GM12878 (cell line): ENCODE results near the gene SELENOH. TPM values are rescaled to one million over a fixed set of nuclear protein-coding genes. Genes with fewer than 3 reads are reported as not detected.

Experiments used
- ASH2L ChIP-seq: fragments of 300-600, 200-600 bp; sonication (generic); IDR thresholded peaks from 2 replicates; pipeline ENCODE4 v1.6.1; 2017; ENCODE audit warnings: low read depth, mild to moderate bottlenecking, borderline replicate concordance
- BACH1 ChIP-seq: fragments of 450-650 bp; IDR thresholded peaks from 2 replicates; pipeline ENCODE4 v1.6.1; 2017; ENCODE audit warnings: mild to moderate bottlenecking, borderline replicate concordance
- FOS ChIP-seq: IDR thresholded peaks from 3 replicates; pipeline ENCODE4 v1.6.1; 2011; ENCODE audit warnings: borderline replicate concordance; ENCODE audit not compliant: insufficient read length; ENCODE audit errors: extremely low read depth
- FOXK2 ChIP-seq: fragments of 450-650 bp; IDR thresholded peaks from 2 replicates; pipeline ENCODE4 v1.6.1; 2017; ENCODE audit warnings: mild to moderate bottlenecking, moderate library complexity
- HCFC1 ChIP-seq: fragments of 150-350 bp; IDR thresholded peaks from 2 replicates; pipeline ENCODE4 v1.6.1; 2014; ENCODE audit warnings: low read length
- HDAC2 ChIP-seq: fragments of 200-600 bp; sonication (generic); IDR thresholded peaks from 2 replicates; pipeline ENCODE4 v1.6.1; 2017
- HDGF ChIP-seq: fragments of 450-650 bp; IDR thresholded peaks from 2 replicates; pipeline ENCODE4 v1.6.1; 2016; ENCODE audit warnings: antibody characterized with exemption
- NFXL1 ChIP-seq: fragments of 450-650 bp; IDR thresholded peaks from 2 replicates; pipeline ENCODE4 v1.6.1; 2017; ENCODE audit warnings: antibody characterized with exemption, mild to moderate bottlenecking, borderline replicate concordance
- SUPT20H ChIP-seq: IDR thresholded peaks from 2 replicates; pipeline ENCODE4 v1.6.1; 2011; ENCODE audit warnings: low read depth, mild to moderate bottlenecking, low read length, moderate library complexity, borderline replicate concordance; ENCODE audit not compliant: control insufficient read depth
- ZSCAN29 ChIP-seq: fragments of 450-650 bp; IDR thresholded peaks from 2 replicates; pipeline ENCODE4 v1.6.1; 2017; ENCODE audit warnings: mild to moderate bottlenecking, moderate library complexity
- polyA plus RNA-seq, 11 experiments: library from polyadenylated mRNA; depleted of rRNA in 4 of 11; unstranded in 6 of 11; stranded (reverse) in 5 of 11; fragments of >200 nt; fragmentation: Nextera tagmentation in 4 of 11; fragmentation: Illumina TruSeq in 1 of 11; extraction: Ambion mirVana in 4 of 11; extraction: Trizol in 1 of 11; gene quantifications; 1 replicate in 1 of 11; 2 replicates in 10 of 11; pipeline versions ENCODE4 v1.2.1 to v1.2.3, GENCODE V29; 2011 to 2016; ENCODE audit warnings: inconsistent platforms in 2 of 11, missing spikeins in 2 of 11, low read depth in 1 of 11
- total RNA-seq, 4 experiments: library from RNA; depleted of rRNA in 3 of 4; stranded (reverse); fragments of >200 nt in 3 of 4; fragmentation: Illumina TruSeq in 1 of 4; extraction: Trizol in 1 of 4; gene quantifications; 2 replicates each; pipeline versions ENCODE4 v1.2.1 to v1.2.3, GENCODE V29; 2013 to 2021
- TF ChIP-seq, protein P1 (sequence below): fragments of 450-650 bp; IDR thresholded peaks from 2 replicates; pipeline ENCODE4 v1.6.1; 2017; ENCODE audit warnings: borderline replicate concordance
- TF ChIP-seq, protein P2 (sequence below): fragments of 450-650 bp; IDR thresholded peaks from 2 replicates; pipeline ENCODE4 v1.6.1; 2017; ENCODE audit warnings: antibody characterized with exemption, mild to moderate bottlenecking, moderate library complexity
- TF ChIP-seq, protein P3 (sequence below): IDR thresholded peaks from 2 replicates; pipeline ENCODE4 v1.6.1; 2012; ENCODE audit warnings: low read length, inconsistent platforms
- TF ChIP-seq, protein P4 (sequence below): IDR thresholded peaks from 2 replicates; pipeline ENCODE4 v1.6.1; 2011; ENCODE audit warnings: mild to moderate bottlenecking, low read depth, low read length, moderate library complexity; ENCODE audit not compliant: insufficient replicate concordance
- TF ChIP-seq, protein P5 (sequence below): fragments of 450-650 bp; IDR thresholded peaks from 2 replicates; pipeline ENCODE4 v1.6.1; 2017; ENCODE audit warnings: mild to moderate bottlenecking
- TF ChIP-seq, protein P6 (sequence below): fragments of 150-350 bp; IDR thresholded peaks from 2 replicates; pipeline ENCODE4 v1.6.1; 2016; ENCODE audit warnings: low read depth, low read length

The SELENOH gene
- total and polyA plus RNA-seq, 10 of the 15 experiments (the other 5 are each of a cell fraction or from before 2014, with no cell fraction given), result 20.3 to 458 (median 200) TPM

DNA sequence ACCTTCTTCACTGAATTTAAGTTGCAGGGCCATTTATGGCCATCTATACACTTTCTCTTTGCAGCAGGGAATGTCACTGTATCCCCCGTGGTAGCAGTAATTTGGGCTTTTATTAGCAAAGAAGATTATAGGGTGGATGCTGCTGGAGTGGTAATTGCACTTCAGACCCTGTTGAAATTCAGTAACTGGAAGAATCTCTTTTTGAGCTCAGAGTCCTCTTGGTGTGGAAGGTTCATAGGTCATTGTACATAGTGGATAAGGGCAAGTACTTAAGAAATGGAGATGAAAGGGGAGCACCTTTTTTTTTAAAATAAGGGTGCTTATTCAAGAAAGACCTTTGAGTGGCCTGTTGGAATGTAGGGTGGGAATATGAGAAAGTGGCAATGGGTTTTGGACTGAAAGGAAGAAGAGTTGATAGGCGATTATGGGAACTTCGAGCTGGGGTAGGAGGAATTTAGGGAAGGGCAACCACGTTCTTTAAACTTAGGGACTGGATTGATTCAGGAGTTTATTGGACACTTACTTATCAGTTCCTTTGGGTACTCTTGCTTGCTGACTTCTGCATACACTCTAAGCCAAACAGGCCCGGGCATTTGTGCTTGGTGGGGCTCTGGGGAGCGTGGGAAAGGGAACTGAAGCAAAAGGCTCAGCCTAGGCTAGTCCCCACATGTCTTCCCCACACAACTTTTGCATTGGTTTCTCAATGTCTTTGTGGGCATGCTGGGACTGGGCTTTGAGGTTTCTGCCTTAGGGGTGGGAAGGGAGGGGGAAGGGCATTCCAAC, 46.8 kb downstream of the SELENOH start (continued):
- TF ChIP-seq ZSCAN29, result no peak
- TF ChIP-seq, protein P1, sequence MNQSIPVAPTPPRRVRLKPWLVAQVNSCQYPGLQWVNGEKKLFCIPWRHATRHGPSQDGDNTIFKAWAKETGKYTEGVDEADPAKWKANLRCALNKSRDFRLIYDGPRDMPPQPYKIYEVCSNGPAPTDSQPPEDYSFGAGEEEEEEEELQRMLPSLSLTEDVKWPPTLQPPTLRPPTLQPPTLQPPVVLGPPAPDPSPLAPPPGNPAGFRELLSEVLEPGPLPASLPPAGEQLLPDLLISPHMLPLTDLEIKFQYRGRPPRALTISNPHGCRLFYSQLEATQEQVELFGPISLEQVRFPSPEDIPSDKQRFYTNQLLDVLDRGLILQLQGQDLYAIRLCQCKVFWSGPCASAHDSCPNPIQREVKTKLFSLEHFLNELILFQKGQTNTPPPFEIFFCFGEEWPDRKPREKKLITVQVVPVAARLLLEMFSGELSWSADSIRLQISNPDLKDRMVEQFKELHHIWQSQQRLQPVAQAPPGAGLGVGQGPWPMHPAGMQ, result no peak
- no peak for TF ChIP-seq HDGF
- TF ChIP-seq, protein P2, sequence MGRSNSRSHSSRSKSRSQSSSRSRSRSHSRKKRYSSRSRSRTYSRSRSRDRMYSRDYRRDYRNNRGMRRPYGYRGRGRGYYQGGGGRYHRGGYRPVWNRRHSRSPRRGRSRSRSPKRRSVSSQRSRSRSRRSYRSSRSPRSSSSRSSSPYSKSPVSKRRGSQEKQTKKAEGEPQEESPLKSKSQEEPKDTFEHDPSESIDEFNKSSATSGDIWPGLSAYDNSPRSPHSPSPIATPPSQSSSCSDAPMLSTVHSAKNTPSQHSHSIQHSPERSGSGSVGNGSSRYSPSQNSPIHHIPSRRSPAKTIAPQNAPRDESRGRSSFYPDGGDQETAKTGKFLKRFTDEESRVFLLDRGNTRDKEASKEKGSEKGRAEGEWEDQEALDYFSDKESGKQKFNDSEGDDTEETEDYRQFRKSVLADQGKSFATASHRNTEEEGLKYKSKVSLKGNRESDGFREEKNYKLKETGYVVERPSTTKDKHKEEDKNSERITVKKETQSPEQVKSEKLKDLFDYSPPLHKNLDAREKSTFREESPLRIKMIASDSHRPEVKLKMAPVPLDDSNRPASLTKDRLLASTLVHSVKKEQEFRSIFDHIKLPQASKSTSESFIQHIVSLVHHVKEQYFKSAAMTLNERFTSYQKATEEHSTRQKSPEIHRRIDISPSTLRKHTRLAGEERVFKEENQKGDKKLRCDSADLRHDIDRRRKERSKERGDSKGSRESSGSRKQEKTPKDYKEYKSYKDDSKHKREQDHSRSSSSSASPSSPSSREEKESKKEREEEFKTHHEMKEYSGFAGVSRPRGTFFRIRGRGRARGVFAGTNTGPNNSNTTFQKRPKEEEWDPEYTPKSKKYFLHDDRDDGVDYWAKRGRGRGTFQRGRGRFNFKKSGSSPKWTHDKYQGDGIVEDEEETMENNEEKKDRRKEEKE, result no peak
- no peak for TF ChIP-seq ASH2L
- no peak; the same call in 1 of the 2 replicates for TF ChIP-seq BACH1
- TF ChIP-seq, protein P3, sequence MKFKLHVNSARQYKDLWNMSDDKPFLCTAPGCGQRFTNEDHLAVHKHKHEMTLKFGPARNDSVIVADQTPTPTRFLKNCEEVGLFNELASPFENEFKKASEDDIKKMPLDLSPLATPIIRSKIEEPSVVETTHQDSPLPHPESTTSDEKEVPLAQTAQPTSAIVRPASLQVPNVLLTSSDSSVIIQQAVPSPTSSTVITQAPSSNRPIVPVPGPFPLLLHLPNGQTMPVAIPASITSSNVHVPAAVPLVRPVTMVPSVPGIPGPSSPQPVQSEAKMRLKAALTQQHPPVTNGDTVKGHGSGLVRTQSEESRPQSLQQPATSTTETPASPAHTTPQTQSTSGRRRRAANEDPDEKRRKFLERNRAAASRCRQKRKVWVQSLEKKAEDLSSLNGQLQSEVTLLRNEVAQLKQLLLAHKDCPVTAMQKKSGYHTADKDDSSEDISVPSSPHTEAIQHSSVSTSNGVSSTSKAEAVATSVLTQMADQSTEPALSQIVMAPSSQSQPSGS, result peak; percentile 50; the same call in 1 of the 2 replicates
- no peak for TF ChIP-seq FOXK2
- TF ChIP-seq FOS, result no peak
- TF ChIP-seq, protein P4, sequence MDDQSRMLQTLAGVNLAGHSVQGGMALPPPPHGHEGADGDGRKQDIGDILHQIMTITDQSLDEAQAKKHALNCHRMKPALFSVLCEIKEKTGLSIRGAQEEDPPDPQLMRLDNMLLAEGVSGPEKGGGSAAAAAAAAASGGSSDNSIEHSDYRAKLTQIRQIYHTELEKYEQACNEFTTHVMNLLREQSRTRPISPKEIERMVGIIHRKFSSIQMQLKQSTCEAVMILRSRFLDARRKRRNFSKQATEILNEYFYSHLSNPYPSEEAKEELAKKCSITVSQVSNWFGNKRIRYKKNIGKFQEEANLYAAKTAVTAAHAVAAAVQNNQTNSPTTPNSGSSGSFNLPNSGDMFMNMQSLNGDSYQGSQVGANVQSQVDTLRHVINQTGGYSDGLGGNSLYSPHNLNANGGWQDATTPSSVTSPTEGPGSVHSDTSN, result no peak
- no peak for TF ChIP-seq HCFC1
- TF ChIP-seq SUPT20H, result no peak
- TF ChIP-seq, protein P5, sequence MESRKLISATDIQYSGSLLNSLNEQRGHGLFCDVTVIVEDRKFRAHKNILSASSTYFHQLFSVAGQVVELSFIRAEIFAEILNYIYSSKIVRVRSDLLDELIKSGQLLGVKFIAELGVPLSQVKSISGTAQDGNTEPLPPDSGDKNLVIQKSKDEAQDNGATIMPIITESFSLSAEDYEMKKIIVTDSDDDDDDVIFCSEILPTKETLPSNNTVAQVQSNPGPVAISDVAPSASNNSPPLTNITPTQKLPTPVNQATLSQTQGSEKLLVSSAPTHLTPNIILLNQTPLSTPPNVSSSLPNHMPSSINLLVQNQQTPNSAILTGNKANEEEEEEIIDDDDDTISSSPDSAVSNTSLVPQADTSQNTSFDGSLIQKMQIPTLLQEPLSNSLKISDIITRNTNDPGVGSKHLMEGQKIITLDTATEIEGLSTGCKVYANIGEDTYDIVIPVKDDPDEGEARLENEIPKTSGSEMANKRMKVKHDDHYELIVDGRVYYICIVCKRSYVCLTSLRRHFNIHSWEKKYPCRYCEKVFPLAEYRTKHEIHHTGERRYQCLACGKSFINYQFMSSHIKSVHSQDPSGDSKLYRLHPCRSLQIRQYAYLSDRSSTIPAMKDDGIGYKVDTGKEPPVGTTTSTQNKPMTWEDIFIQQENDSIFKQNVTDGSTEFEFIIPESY, result no peak
- no peak for TF ChIP-seq NFXL1
- no peak for TF ChIP-seq HDAC2
- TF ChIP-seq, protein P6, sequence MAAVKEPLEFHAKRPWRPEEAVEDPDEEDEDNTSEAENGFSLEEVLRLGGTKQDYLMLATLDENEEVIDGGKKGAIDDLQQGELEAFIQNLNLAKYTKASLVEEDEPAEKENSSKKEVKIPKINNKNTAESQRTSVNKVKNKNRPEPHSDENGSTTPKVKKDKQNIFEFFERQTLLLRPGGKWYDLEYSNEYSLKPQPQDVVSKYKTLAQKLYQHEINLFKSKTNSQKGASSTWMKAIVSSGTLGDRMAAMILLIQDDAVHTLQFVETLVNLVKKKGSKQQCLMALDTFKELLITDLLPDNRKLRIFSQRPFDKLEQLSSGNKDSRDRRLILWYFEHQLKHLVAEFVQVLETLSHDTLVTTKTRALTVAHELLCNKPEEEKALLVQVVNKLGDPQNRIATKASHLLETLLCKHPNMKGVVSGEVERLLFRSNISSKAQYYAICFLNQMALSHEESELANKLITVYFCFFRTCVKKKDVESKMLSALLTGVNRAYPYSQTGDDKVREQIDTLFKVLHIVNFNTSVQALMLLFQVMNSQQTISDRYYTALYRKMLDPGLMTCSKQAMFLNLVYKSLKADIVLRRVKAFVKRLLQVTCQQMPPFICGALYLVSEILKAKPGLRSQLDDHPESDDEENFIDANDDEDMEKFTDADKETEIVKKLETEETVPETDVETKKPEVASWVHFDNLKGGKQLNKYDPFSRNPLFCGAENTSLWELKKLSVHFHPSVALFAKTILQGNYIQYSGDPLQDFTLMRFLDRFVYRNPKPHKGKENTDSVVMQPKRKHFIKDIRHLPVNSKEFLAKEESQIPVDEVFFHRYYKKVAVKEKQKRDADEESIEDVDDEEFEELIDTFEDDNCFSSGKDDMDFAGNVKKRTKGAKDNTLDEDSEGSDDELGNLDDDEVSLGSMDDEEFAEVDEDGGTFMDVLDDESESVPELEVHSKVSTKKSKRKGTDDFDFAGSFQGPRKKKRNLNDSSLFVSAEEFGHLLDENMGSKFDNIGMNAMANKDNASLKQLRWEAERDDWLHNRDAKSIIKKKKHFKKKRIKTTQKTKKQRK, result no peak
